GM12878 (cell line): ENCODE measurements around the gene METTL21A.

Experiments used
- NFIC ChIP-seq: IDR thresholded peaks from 2 replicates; pipeline ENCODE4 v1.6.1; 2012; ENCODE audit warnings: low read depth, mild to moderate bottlenecking, inconsistent platforms, low read length, moderate library complexity
- SP1 ChIP-seq: IDR thresholded peaks from one replicate; pipeline ENCODE4 v1.6.1; 2011; ENCODE audit warnings: low read depth, low read length
- ZBTB4 ChIP-seq: fragments of 450-650 bp; formaldehyde crosslinking; IDR thresholded peaks from 2 replicates; pipeline ENCODE4 v1.4.0; 2022; ENCODE audit warnings: mild to moderate bottlenecking, moderate library complexity

- TF ChIP-seq NFIC (no peak), ZBTB4 (CRISPR knock-in tag) (no peak), SP1 (no peak)
Measured at GRCh38 chr2:207630491-207630890, 5.3 kb upstream of the METTL21A start.
